Mesenchymal stem cell (in vitro differentiated cells and primary cell): ENCODE results near the gene THEM4.

Experiments used
- DNase-seq: peaks from one replicate; pipeline ENCODE4 v3.0.0-alpha.2; 2013
- H2AFZ ChIP-seq: one replicate; pipeline ENCODE4 v1.6.1; 2013; ENCODE audit warnings: low read depth, mild to moderate bottlenecking, control low read depth, inconsistent platforms, low read length, moderate library complexity
- H2AK5ac ChIP-seq: 2 replicates; pipeline ENCODE4 v1.6.1; 2013; ENCODE audit warnings: low read length, moderate library complexity, mild to moderate bottlenecking, inconsistent platforms; ENCODE audit not compliant: severe bottlenecking
- H2BK120ac ChIP-seq: one replicate; pipeline ENCODE4 v1.6.1; 2013; ENCODE audit warnings: low read depth, mild to moderate bottlenecking, inconsistent platforms, low read length, moderate library complexity
- H2BK12ac ChIP-seq, 2 experiments: one replicate each; pipeline ENCODE4 v1.6.1; 2013; ENCODE audit warnings: inconsistent platforms in 2 of 2, low read length in 2 of 2, mild to moderate bottlenecking in 2 of 2, moderate library complexity in 2 of 2, control low read depth in 1 of 2
- H2BK15ac ChIP-seq: one replicate; pipeline ENCODE4 v1.6.1; 2013; ENCODE audit warnings: mild to moderate bottlenecking, low read depth, inconsistent platforms; ENCODE audit not compliant: poor library complexity, severe bottlenecking
- H2BK5ac ChIP-seq: 2 replicates; pipeline ENCODE4 v1.6.1; 2013; ENCODE audit warnings: low read depth, mild to moderate bottlenecking, low read length, control low read depth, inconsistent platforms; ENCODE audit not compliant: poor library complexity, severe bottlenecking
- H3K14ac ChIP-seq, 2 experiments: one replicate each; pipeline ENCODE4 v1.6.1; 2013; ENCODE audit warnings: inconsistent platforms in 2 of 2, low read length in 2 of 2, control low read depth in 1 of 2, mild to moderate bottlenecking in 1 of 2, moderate library complexity in 1 of 2
- H3K18ac ChIP-seq, 2 experiments: one replicate each; pipeline ENCODE4 v1.6.1; 2013; ENCODE audit warnings: inconsistent platforms in 2 of 2, low read length in 2 of 2, control low read depth in 1 of 2, low read depth in 1 of 2, mild to moderate bottlenecking in 1 of 2
- H3K23ac ChIP-seq, 2 experiments: one replicate each; pipeline ENCODE4 v1.6.1; 2013; ENCODE audit warnings: inconsistent platforms in 2 of 2, low read length in 2 of 2, mild to moderate bottlenecking in 2 of 2, moderate library complexity in 2 of 2, control low read depth in 1 of 2
- H3K27ac ChIP-seq: 2 replicates; pipeline ENCODE4 v1.5.1; 2013; ENCODE audit warnings: mild to moderate bottlenecking, moderate library complexity, low read length, control low read depth, inconsistent platforms; ENCODE audit not compliant: poor library complexity, severe bottlenecking
- H3K27me3 ChIP-seq, 2 experiments: 2 replicates each; pipeline versions ENCODE4 v1.6.1 to v1.7.0; 2013; ENCODE audit warnings: low read length in 2 of 2, mild to moderate bottlenecking in 2 of 2, moderate library complexity in 2 of 2, control low read depth in 1 of 2, inconsistent platforms in 1 of 2; ENCODE audit not compliant: control insufficient read depth in 1 of 2, insufficient read depth in 1 of 2
- H3K36me3 ChIP-seq, 2 experiments: 2 replicates each; pipeline versions ENCODE4 v1.6.1 to v1.7.0; 2013; ENCODE audit warnings: low read length in 2 of 2, control low read depth in 1 of 2, inconsistent platforms in 1 of 2, low read depth in 1 of 2, mild to moderate bottlenecking in 1 of 2; ENCODE audit not compliant: insufficient read depth in 2 of 2, control insufficient read depth in 1 of 2
- H3K4ac ChIP-seq, 2 experiments: one replicate each; pipeline ENCODE4 v1.6.1; 2013; ENCODE audit warnings: inconsistent platforms in 2 of 2, low read length in 2 of 2, mild to moderate bottlenecking in 2 of 2, moderate library complexity in 2 of 2, control low read depth in 1 of 2, low read depth in 1 of 2
- H3K4me1 ChIP-seq: 2 replicates; pipeline ENCODE4 v1.6.1; 2013; ENCODE audit warnings: low read depth, low read length, control low read depth; ENCODE audit not compliant: control insufficient read depth, insufficient read depth
- H3K4me2 ChIP-seq: 2 replicates; pipeline ENCODE4 v1.6.1; 2013; ENCODE audit warnings: low read length, mild to moderate bottlenecking, inconsistent platforms; ENCODE audit not compliant: poor library complexity, severe bottlenecking
- H3K4me3 ChIP-seq, 2 experiments: 2 replicates each; pipeline versions ENCODE4 v1.5.1 to v1.7.0; 2013; ENCODE audit warnings: low read length in 2 of 2, mild to moderate bottlenecking in 2 of 2, control low read depth in 1 of 2, low read depth in 1 of 2; ENCODE audit not compliant: insufficient read depth in 1 of 2
- H3K79me1 ChIP-seq: replicated peaks from 2 replicates; pipeline ENCODE4 v1.6.1; 2013; ENCODE audit warnings: mild to moderate bottlenecking, control low read depth, low read length, inconsistent platforms; ENCODE audit not compliant: poor library complexity, severe bottlenecking
- H3K9ac ChIP-seq: 2 replicates; pipeline ENCODE4 v1.7.0; 2013; ENCODE audit warnings: mild to moderate bottlenecking, low read length, moderate library complexity
- H3K9me3 ChIP-seq: 2 replicates; pipeline ENCODE4 v1.7.0; 2013; ENCODE audit warnings: mild to moderate bottlenecking, low read length; ENCODE audit not compliant: control insufficient read depth
- H4K8ac ChIP-seq: one replicate; pipeline ENCODE4 v1.6.1; 2013; ENCODE audit warnings: inconsistent platforms, mild to moderate bottlenecking, low read length, moderate library complexity
- H4K91ac ChIP-seq: one replicate; pipeline ENCODE4 v1.6.1; 2013; ENCODE audit warnings: mild to moderate bottlenecking, low read length, inconsistent platforms
- WGBS: methylation state at CpG from one replicate; pipeline ENCODE4 v1.1.7; 2013; ENCODE audit warnings: mixed read lengths; 5-methylcytosine and 5-hydroxymethylcytosine counted together

Gene THEM4

DNA sequence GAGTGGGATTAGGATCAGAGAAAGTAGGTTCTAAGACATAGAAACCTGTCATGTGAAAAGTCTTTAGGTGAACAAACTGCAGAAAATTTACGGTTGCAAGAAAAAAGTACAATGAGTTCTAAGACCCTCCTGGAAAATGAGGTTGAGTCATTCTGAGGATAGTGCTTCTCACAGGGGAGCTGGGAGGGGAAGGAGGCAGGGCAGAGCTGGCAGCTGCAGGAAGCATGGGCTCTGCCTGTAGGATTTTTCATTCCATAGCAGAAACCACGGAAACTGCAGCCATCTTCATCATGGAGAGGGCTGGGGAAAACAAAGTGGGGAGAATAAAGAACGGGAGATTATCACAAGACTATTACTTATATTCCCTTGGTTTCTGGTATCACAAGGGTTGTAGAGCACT lies 25.8 kb upstream of the THEM4 start:
- Histone ChIP-seq H3K4ac (no peak overlapping the region), H3K79me1 (no peaks in the 10 kb centered on the region), H3K9me3 (no peaks in the 10 kb centered on the region), H3K14ac (no peak overlapping the region), H4K91ac (no peak overlapping the region), H3K4me3 (no peak overlapping the region), H3K23ac (no peak overlapping the region), H3K27me3 (no peaks in the 10 kb centered on the region), H4K8ac (no peak overlapping the region), H2AK5ac (no peak overlapping the region), H2BK12ac (no peak overlapping the region), H3K4me2 (no peak overlapping the region), H3K9ac (peak overlapping the region; percentile 16), H2AFZ (no peak overlapping the region), H2BK15ac (no peak overlapping the region), H3K18ac (no peak overlapping the region), H2BK5ac (no peak overlapping the region), H2BK120ac (no peak overlapping the region), H3K27ac (no peak overlapping the region), H3K36me3 (no peaks in the 10 kb centered on the region), H3K4me1 (peaks cover 6% of the 10 kb centered on the region)
- 33% methylated on average over 1 of the region's 3 CpGs for WGBS
- peak; percentile 40 for DNase-seq

DNA sequence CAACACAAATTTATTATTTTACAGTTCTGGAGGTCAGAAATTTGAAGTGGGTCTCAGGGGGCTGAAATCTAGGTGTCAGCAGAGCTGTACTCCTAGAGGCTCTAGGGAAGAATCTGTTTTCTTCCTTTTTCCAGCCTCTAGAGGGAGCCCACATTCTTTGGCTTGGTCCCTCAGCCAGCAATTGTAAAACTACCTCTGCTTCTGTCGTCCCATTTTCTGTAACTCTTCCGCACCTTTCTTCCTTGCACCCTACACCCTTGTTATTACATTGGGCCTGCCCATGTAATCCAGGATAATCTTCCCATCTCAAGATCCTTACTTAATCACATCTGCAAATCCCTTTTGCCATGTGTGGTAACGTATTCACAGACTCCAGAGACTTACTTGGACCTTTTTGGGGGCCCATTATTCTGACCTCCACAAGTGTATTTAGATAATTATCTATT lies 24.8 kb upstream of the THEM4 start:
- Histone ChIP-seq H3K4me1 (peaks cover 6% of the 10 kb centered on the region), H3K14ac (no peak overlapping the region), H3K27me3 (no peaks in the 10 kb centered on the region), H2AK5ac (no peak overlapping the region), H2BK5ac (no peak overlapping the region), H3K4me2 (no peak overlapping the region), H3K4me3 (no peak overlapping the region), H2BK15ac (no peak overlapping the region), H2AFZ (no peak overlapping the region), H2BK120ac (no peak overlapping the region), H3K23ac (no peak overlapping the region), H2BK12ac (no peak overlapping the region), H3K79me1 (no peaks in the 10 kb centered on the region), H3K36me3 (no peaks in the 10 kb centered on the region), H3K4ac (no peak overlapping the region), H3K9ac (peak overlapping the region; percentile 53), H4K8ac (no peak overlapping the region), H4K91ac (no peak overlapping the region), H3K9me3 (no peaks in the 10 kb centered on the region), H3K27ac (no peak overlapping the region), H3K18ac (no peak overlapping the region)
- DNase-seq: peak; percentile 75
- 17% methylated on average over 2 of the region's 3 CpGs for WGBS

DNA sequence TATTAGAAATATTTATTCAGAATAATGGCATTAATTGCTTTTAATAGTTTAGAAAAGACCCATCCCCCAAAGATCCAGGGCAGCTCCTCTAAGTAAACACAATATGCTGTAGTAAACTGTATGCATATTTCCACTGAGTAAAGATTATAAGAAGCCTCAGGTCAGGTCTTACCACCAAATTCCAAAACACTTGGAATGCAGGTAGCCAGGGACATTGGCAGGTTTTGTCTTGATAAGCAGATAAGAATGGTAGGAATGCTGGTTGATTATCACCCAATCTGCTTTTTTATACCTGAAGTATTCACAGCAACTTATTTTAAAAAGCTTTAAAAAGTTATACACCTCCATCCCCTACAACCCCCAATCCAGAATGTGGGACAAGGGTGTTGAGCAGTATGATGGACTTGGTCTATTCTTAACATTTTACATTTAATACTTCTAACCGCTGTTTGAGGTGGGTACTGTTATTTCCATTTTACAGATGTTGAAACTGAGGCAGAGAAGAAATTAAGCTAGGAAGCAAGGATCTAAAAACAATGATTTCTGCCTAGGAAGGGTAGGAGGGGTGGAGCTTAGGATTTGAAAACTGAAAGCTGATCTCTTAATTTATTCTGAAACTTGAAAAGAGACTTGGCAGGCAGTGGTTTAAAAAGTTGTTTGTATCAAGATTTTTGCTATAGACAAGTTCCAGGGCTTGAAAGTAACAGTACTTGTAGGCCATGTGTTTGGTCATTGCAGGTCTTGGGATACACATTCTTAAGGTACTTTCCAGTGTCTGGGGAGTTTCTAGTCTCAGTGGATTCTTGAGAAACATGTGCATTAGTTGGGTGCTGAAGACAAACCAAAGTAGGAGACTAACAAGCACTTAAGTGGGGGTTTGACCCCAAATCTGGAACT lies 15.6 kb upstream of the THEM4 start:
- WGBS: 96% methylated on average over 1 of the region's 1 CpG

DNA sequence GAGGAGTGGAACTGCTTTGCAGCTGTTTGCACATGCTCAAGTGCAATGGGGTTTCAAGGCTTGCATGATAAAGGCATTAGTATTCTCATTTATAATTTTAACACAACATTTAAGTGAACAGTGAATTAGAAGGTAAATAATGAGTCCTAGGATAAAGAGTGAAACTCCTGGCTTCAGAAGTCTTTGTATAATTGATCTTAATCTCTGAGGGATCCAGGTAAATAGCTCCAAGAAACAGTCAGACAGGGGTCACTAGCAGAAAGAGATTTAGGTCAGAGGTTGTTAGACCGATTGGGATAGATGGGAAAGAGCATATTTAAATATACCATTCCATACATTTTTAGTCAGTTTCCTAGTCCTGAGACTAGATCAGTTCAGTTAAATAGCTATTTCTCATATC lies 14.1 kb upstream of the THEM4 start:
- Histone ChIP-seq H2BK12ac (no peak overlapping the region), H2AK5ac (no peak overlapping the region), H3K36me3 (no peaks in the 10 kb centered on the region), H2BK5ac (no peak overlapping the region), H2BK120ac (no peak overlapping the region), H2AFZ (no peak overlapping the region), H3K27me3 (no peaks in the 10 kb centered on the region), H3K23ac (no peak overlapping the region), H3K14ac (no peak overlapping the region), H3K4ac (no peak overlapping the region), H3K79me1 (no peaks in the 10 kb centered on the region), H3K18ac (no peak overlapping the region), H3K9me3 (no peaks in the 10 kb centered on the region), H4K91ac (no peak overlapping the region), H3K4me1 (no peaks in the 10 kb centered on the region), H3K9ac (no peak overlapping the region), H2BK15ac (no peak overlapping the region), H3K4me2 (no peak overlapping the region), H3K4me3 (no peak overlapping the region), H3K27ac (no peak overlapping the region), H4K8ac (no peak overlapping the region)
- DNase-seq: no peak
- WGBS: no CpG with 5 or more reads among the region's 1 CpG

More for the DNA sequence above, 15.6 kb upstream of the THEM4 start:
- H2BK5ac ChIP-seq: no peak overlapping the region
- no peak overlapping the region for H2BK12ac ChIP-seq
- no peak overlapping the region for H3K9ac ChIP-seq
- H3K27ac ChIP-seq: no peak overlapping the region
- no peak overlapping the region for H4K8ac ChIP-seq
- H3K4me2 ChIP-seq: no peak overlapping the region
- H4K91ac ChIP-seq: no peak overlapping the region
- DNase-seq: no peak
- H2AK5ac ChIP-seq: no peak overlapping the region
- H3K14ac ChIP-seq: no peak overlapping the region
- no peak overlapping the region for H3K23ac ChIP-seq
- no peaks in the 10 kb centered on the region for H3K27me3 ChIP-seq
- H3K9me3 ChIP-seq: no peaks in the 10 kb centered on the region
- no peaks in the 10 kb centered on the region for H3K4me1 ChIP-seq
- no peak overlapping the region for H2AFZ ChIP-seq
- no peak overlapping the region for H3K4me3 ChIP-seq
- H2BK120ac ChIP-seq: no peak overlapping the region
- no peak overlapping the region for H3K4ac ChIP-seq
- no peaks in the 10 kb centered on the region for H3K79me1 ChIP-seq
- H3K36me3 ChIP-seq: no peaks in the 10 kb centered on the region
- H2BK15ac ChIP-seq: no peak overlapping the region
- no peak overlapping the region for H3K18ac ChIP-seq
